Gastroesophageal sphincter (tissue), 3 donors: ENCODE measurements around the gene NDUFA6.

Experiments
- CTCF ChIP-seq, 4 experiments: fragments of 200-600 bp in 2 of 4; fragments of 450-650 bp in 2 of 4; sonication (generic) in 1 of 4; IDR thresholded peaks; one replicate each; pipeline ENCODE4 v1.5.1; 2017 to 2019; ENCODE audit warnings: antibody characterized with exemption in 4 of 4, mild to moderate bottlenecking in 2 of 4, moderate library complexity in 2 of 4
- POLR2A ChIP-seq, 2 donors: fragments of 450-650 bp; IDR thresholded peaks; one replicate each; pipeline ENCODE4 v1.6.1; 2017; ENCODE audit warnings: antibody characterized with exemption in 2 of 2, mild to moderate bottlenecking in 2 of 2, moderate library complexity in 1 of 2
- POLR2AphosphoS5 ChIP-seq: sonication (generic); formaldehyde crosslinking; IDR thresholded peaks from one replicate; pipeline ENCODE4 v1.6.1; 2017; ENCODE audit warnings: antibody characterized with exemption

- no peak for TF ChIP-seq POLR2AphosphoS5
- TF ChIP-seq POLR2A (IDR thresholded peaks at IDR 0.05): no peak
- no peak for TF ChIP-seq CTCF (IDR thresholded peaks at IDR 0.05)
Measured at GRCh38 chr22:42060489-42060888, 30.1 kb downstream of the NDUFA6 start.
